Stomach (tissue), 4 donors: ENCODE measurements around the gene PIM3.
A peak's percentile ranks its signal among the peaks of the same experiment; 100 is the strongest.

Experiments used
- CTCF ChIP-seq, 7 experiments: fragments of 450-650 bp in 4 of 7; fragments of 200-600 bp in 3 of 7; sonication (generic) in 3 of 7; IDR thresholded peaks; one replicate each; pipeline ENCODE4 v1.5.1; 2016 to 2019; ENCODE audit warnings: antibody characterized with exemption in 7 of 7, control low read depth in 2 of 7, mild to moderate bottlenecking in 1 of 7
- EP300 ChIP-seq: sonication (generic); formaldehyde crosslinking; IDR thresholded peaks from one replicate; pipeline ENCODE4 v1.6.1; 2017; ENCODE audit warnings: antibody characterized with exemption
- POLR2A ChIP-seq, 4 donors: fragments of 450-650 bp; IDR thresholded peaks; one replicate each; pipeline ENCODE4 v1.6.1; 2016; ENCODE audit warnings: antibody characterized with exemption in 4 of 4, control low read depth in 2 of 4, mild to moderate bottlenecking in 1 of 4, moderate library complexity in 1 of 4
- POLR2AphosphoS5 ChIP-seq, 3 donors: sonication (generic); formaldehyde crosslinking; IDR thresholded peaks; one replicate each; pipeline ENCODE4 v1.6.1; 2016; ENCODE audit warnings: antibody characterized with exemption in 3 of 3

- TF ChIP-seq EP300 = no peak
- TF ChIP-seq CTCF (IDR thresholded peaks at IDR 0.05) = no peak
- TF ChIP-seq POLR2A (IDR thresholded peaks at IDR 0.05) = no peak
- TF ChIP-seq POLR2AphosphoS5 (IDR thresholded peaks at IDR 0.05) = peak in 2 of 3 donors; percentile 51 to 64
Observed at GRCh38 chr22:49948116-49948957, 12.2 kb upstream of the PIM3 start.
